H1 (cell line): ENCODE data around the gene SCPEP1. TPM values are rescaled to one million over a fixed set of nuclear protein-coding genes. Genes with fewer than 3 reads are reported as not detected.

ENCODE experiments used
- CTCF ChIA-PET: fragments of 300-600 bp; sonication (Branson Sonifier 250); formaldehyde crosslinking; loops from one replicate; lab custom pipeline; 2021; ENCODE audit not compliant: partially characterized antibody; lab: Charles Lee
- POLR2A ChIA-PET: fragments of 300-600 bp; sonication (Branson Sonifier 250); formaldehyde crosslinking; loops from one replicate; lab custom pipeline; 2021; ENCODE audit warnings: inconsistent platforms; ENCODE audit not compliant: partially characterized antibody; lab: Charles Lee
- DNase-seq, 2 experiments: peaks; one replicate each; pipeline versions ENCODE4 v3.0.0 to v3.0.0-alpha.2; 2010 to 2022; ENCODE audit warnings: low spot score in 2 of 2, low read depth in 1 of 2, mixed read lengths in 1 of 2
- FAIRE-seq: peaks from 2 replicates; lab custom pipeline; 2011; peaks lifted over from hg19 to GRCh38; lab: Jason Lieb, UNC
- H2AFZ ChIP-seq: 2 replicates; pipeline ENCODE4 v1.8.1; 2012; ENCODE audit warnings: low read length, inconsistent platforms
- H2AK5ac ChIP-seq: 2 replicates; pipeline ENCODE4 v1.6.1; 2013; ENCODE audit warnings: low read depth, low read length
- H2BK120ac ChIP-seq: replicated peaks from 2 replicates; pipeline ENCODE3; 2013; ENCODE audit warnings: low read depth, low read length, inconsistent platforms
- H2BK12ac ChIP-seq: 2 replicates; pipeline ENCODE4 v1.6.1; 2013; ENCODE audit warnings: low read depth, low read length
- H2BK15ac ChIP-seq: 2 replicates; pipeline ENCODE4 v1.6.1; 2013; ENCODE audit warnings: low read length
- H2BK20ac ChIP-seq: 2 replicates; pipeline ENCODE4 v1.6.1; 2013; ENCODE audit warnings: low read length
- H2BK5ac ChIP-seq: 2 replicates; pipeline ENCODE4 v1.6.1; 2013; ENCODE audit warnings: low read depth, low read length
- H3K14ac ChIP-seq: 2 replicates; pipeline ENCODE4 v1.6.1; 2013; ENCODE audit warnings: inconsistent platforms; ENCODE audit not compliant: insufficient read length
- H3K18ac ChIP-seq: 2 replicates; pipeline ENCODE4 v1.6.1; 2013; ENCODE audit warnings: low read length; ENCODE audit errors: extremely low read depth
- H3K23ac ChIP-seq: 2 replicates; pipeline ENCODE4 v1.6.1; 2013; ENCODE audit warnings: inconsistent platforms; ENCODE audit not compliant: insufficient read length
- H3K23me2 ChIP-seq: 2 replicates; pipeline ENCODE4 v1.6.1; 2013; ENCODE audit warnings: low read depth, low read length
- H3K27ac ChIP-seq: 2 replicates; pipeline ENCODE4 v1.6.1; 2011; ENCODE audit warnings: low read depth, low read length, inconsistent platforms
- H3K27me3 ChIP-seq, 4 experiments: replicated peaks in 1 of 4; 1 replicate in 1 of 4; 2 replicates in 3 of 4; pipeline versions ENCODE4 v1.6.1 to v1.8.1; 2011 to 2013; ENCODE audit warnings: low read length in 3 of 4, mild to moderate bottlenecking in 3 of 4, inconsistent platforms in 2 of 4, mixed read lengths in 2 of 4, moderate library complexity in 1 of 4; ENCODE audit not compliant: control insufficient read depth in 3 of 4, insufficient read depth in 3 of 4; ENCODE audit errors: extremely low read depth in 1 of 4
- H3K36me3 ChIP-seq, 4 experiments: 2 replicates each; pipeline versions ENCODE4 v1.6.1 to v1.8.1; 2011 to 2013; ENCODE audit warnings: mild to moderate bottlenecking in 4 of 4, low read length in 3 of 4, moderate library complexity in 2 of 4, control low read depth in 1 of 4, inconsistent platforms in 1 of 4; ENCODE audit not compliant: insufficient read depth in 4 of 4, control insufficient read depth in 2 of 4
- H3K4ac ChIP-seq: replicated peaks from 2 replicates; pipeline ENCODE3; 2013; ENCODE audit warnings: low read length, low read depth, mixed read lengths, inconsistent platforms; ENCODE audit not compliant: insufficient read length
- H3K4me1 ChIP-seq, 4 experiments: replicated peaks in 1 of 4; 1 replicate in 1 of 4; 2 replicates in 3 of 4; pipeline versions ENCODE4 v1.6.1 to v1.8.1; 2011 to 2013; ENCODE audit warnings: low read length in 3 of 4, inconsistent platforms in 2 of 4, mixed read lengths in 1 of 4; ENCODE audit not compliant: insufficient read depth in 4 of 4, control insufficient read depth in 3 of 4
- H3K4me2 ChIP-seq, 2 experiments: 2 replicates each; pipeline versions ENCODE4 v1.6.1 to v1.8.1; 2011 to 2013; ENCODE audit warnings: low read depth in 2 of 2, low read length in 2 of 2, control low read depth in 1 of 2, inconsistent platforms in 1 of 2, mild to moderate bottlenecking in 1 of 2; ENCODE audit not compliant: insufficient read depth in 1 of 2
- H3K4me3 ChIP-seq, 4 experiments: fragments of 200-600, 300-600 bp in 1 of 4; sonication (generic), shearing (Covaris generic), sonication (Bioruptor Twin) in 1 of 4; 2 replicates each; pipeline versions ENCODE4 v1.5.1 to v1.8.1; 2011 to 2016; ENCODE audit warnings: low read length in 4 of 4, low read depth in 3 of 4, control low read depth in 2 of 4, inconsistent platforms in 2 of 4, mild to moderate bottlenecking in 2 of 4, mixed read lengths in 1 of 4, moderate library complexity in 1 of 4; ENCODE audit not compliant: insufficient read depth in 2 of 4; ENCODE audit errors: extremely low read depth in 1 of 4
- H3K56ac ChIP-seq: replicated peaks from 2 replicates; pipeline ENCODE3; 2013; ENCODE audit warnings: low read depth, mild to moderate bottlenecking, mixed read lengths, low read length, inconsistent platforms; ENCODE audit not compliant: insufficient read length
- H3K79me1 ChIP-seq: 2 replicates; pipeline ENCODE4 v1.6.1; 2013; ENCODE audit warnings: low read depth, low read length, control low read depth
- H3K79me2 ChIP-seq, 2 experiments: 2 replicates each; pipeline versions ENCODE4 v1.6.1 to v1.8.1; 2012 to 2013; ENCODE audit warnings: low read length in 2 of 2, mild to moderate bottlenecking in 2 of 2, inconsistent platforms in 1 of 2; ENCODE audit not compliant: insufficient read depth in 2 of 2, control insufficient read depth in 1 of 2
- H3K9ac ChIP-seq, 4 experiments: replicated peaks in 1 of 4; 1 replicate in 1 of 4; 2 replicates in 3 of 4; pipeline versions ENCODE4 v1.6.1 to v1.8.1; 2011 to 2013; ENCODE audit warnings: low read depth in 3 of 4, low read length in 3 of 4, control low read depth in 2 of 4, mild to moderate bottlenecking in 2 of 4, moderate library complexity in 2 of 4, inconsistent platforms in 1 of 4; ENCODE audit errors: extremely low read depth in 1 of 4
- H3K9me3 ChIP-seq, 2 experiments: 2 replicates each; pipeline versions ENCODE4 v1.6.1 to v1.8.1; 2012 to 2013; ENCODE audit warnings: mild to moderate bottlenecking in 2 of 2, moderate library complexity in 2 of 2, control low read depth in 1 of 2, inconsistent platforms in 1 of 2, low read depth in 1 of 2, low read length in 1 of 2, mixed read lengths in 1 of 2; ENCODE audit not compliant: insufficient read depth in 2 of 2
- H4K20me1 ChIP-seq, 2 experiments: replicated peaks in 1 of 2; 2 replicates each; pipeline versions ENCODE3 to v1.8.1; 2011 to 2013; ENCODE audit warnings: inconsistent platforms in 2 of 2, low read length in 2 of 2, mild to moderate bottlenecking in 1 of 2; ENCODE audit not compliant: insufficient read depth in 2 of 2, control insufficient read depth in 1 of 2
- H4K5ac ChIP-seq: 2 replicates; pipeline ENCODE4 v1.6.1; 2013; ENCODE audit warnings: low read length, low read depth, mixed read lengths, inconsistent platforms; ENCODE audit not compliant: insufficient read length
- H4K8ac ChIP-seq: 2 replicates; pipeline ENCODE4 v1.8.0; 2013; ENCODE audit warnings: mild to moderate bottlenecking, moderate library complexity, low read length, inconsistent platforms; ENCODE audit not compliant: insufficient read depth; ENCODE audit errors: extremely low read depth
- H4K91ac ChIP-seq: replicated peaks from 2 replicates; pipeline ENCODE3; 2013; ENCODE audit warnings: low read length, mixed read lengths, inconsistent platforms; ENCODE audit not compliant: insufficient read length
- ATF2 ChIP-seq: IDR thresholded peaks from 2 replicates; pipeline ENCODE4 v1.6.1; 2012; ENCODE audit warnings: low read length, inconsistent platforms
- CHD1 ChIP-seq: IDR thresholded peaks from 2 replicates; pipeline ENCODE4 v1.6.1; 2012; ENCODE audit warnings: low read depth, low read length, improper control_type of control experiment
- CHD2 ChIP-seq: IDR thresholded peaks from 2 replicates; pipeline ENCODE4 v1.6.1; 2012; ENCODE audit warnings: low read length, improper control_type of control experiment
- CREB1 ChIP-seq: IDR thresholded peaks from 2 replicates; pipeline ENCODE4 v1.6.1; 2012; ENCODE audit warnings: inconsistent platforms
- EGR1 ChIP-seq: IDR thresholded peaks from 2 replicates; pipeline ENCODE4 v1.6.1; 2011; ENCODE audit warnings: low read depth, low read length, borderline replicate concordance
- EZH2 ChIP-seq: fragments of 200-600 bp; sonication (generic); IDR thresholded peaks from 2 replicates; pipeline ENCODE4 v1.7.1; 2012; ENCODE audit warnings: low read depth, mild to moderate bottlenecking, moderate library complexity, low read length, inconsistent platforms; ENCODE audit not compliant: severe bottlenecking
- KDM1A ChIP-seq: fragments of 200-600, 300-600 bp; sonication (generic); IDR thresholded peaks from 2 replicates; pipeline ENCODE4 v1.7.1; 2016; ENCODE audit warnings: mild to moderate bottlenecking, low read length, borderline replicate concordance
- KDM4A ChIP-seq: IDR thresholded peaks from one replicate; pipeline ENCODE4 v1.7.1; 2012; ENCODE audit warnings: low read depth, mild to moderate bottlenecking, moderate library complexity, low read length, inconsistent platforms; ENCODE audit not compliant: severe bottlenecking
- RBBP5 ChIP-seq: IDR thresholded peaks from 2 replicates; pipeline ENCODE4 v1.7.1; 2012; ENCODE audit warnings: low read depth, mild to moderate bottlenecking, inconsistent platforms, low read length, moderate library complexity, borderline replicate concordance
- SAP30 ChIP-seq: fragments of 300-600 bp; sonication (generic); IDR thresholded peaks from 2 replicates; pipeline ENCODE4 v1.7.1; 2012; ENCODE audit warnings: low read length, moderate library complexity, mild to moderate bottlenecking, inconsistent platforms; ENCODE audit not compliant: insufficient read depth, insufficient replicate concordance
- TAF1 ChIP-seq: IDR thresholded peaks from 2 replicates; pipeline ENCODE4 v1.6.1; 2011; ENCODE audit warnings: mild to moderate bottlenecking, low read depth, low read length
- WGBS, 2 experiments: shearing (Covaris generic) in 1 of 2; methylation state at CpG; one replicate each; pipeline versions ENCODE4 v1.1.6 to v1.1.7; 2013 to 2015; ENCODE audit warnings: low lambda C conversion rate in 2 of 2, mixed read lengths in 2 of 2, inconsistent platforms in 1 of 2, low coverage in 1 of 2, missing lambda C conversion rate in 1 of 2; ENCODE audit not compliant: insufficient replicate concordance in 2 of 2, insufficient coverage in 1 of 2, insufficient read length in 1 of 2; ENCODE audit errors: extremely low coverage in 1 of 2, missing lambda C conversion rate in 1 of 2; 5-methylcytosine and 5-hydroxymethylcytosine counted together
- polyA plus RNA-seq, 7 experiments: library from polyadenylated mRNA; depleted of rRNA in 3 of 7; stranded (reverse) in 5 of 7; unstranded in 2 of 7; fragments of >200 nt in 5 of 7; fragments of 200-250 nt in 2 of 7; gene quantifications; 1 replicate in 5 of 7; 2 replicates in 1 of 7; 4 replicates in 1 of 7; pipeline versions ENCODE4 v1.2.1 to v1.2.3, GENCODE V29; 2011 to 2013; ENCODE audit warnings: missing spikeins in 2 of 7, mixed read lengths in 2 of 7
- total RNA-seq: library from RNA; stranded (reverse); fragmentation: NEBNext Ultra II Directional; extraction: Animal tissue kit (Norgen Biotek cat#: 25700); gene quantifications from 2 replicates; pipeline ENCODE4 v1.2.1, GENCODE V29; 2021

SCPEP1 gene
- total and polyA plus RNA-seq, 2 of the 8 experiments (the other 6 are each of a cell fraction or from before 2014, with no cell fraction given): 30.7 to 52.6 TPM

GRCh38 chr17:57021226-57021940 is 43.5 kb downstream of the SCPEP1 start:
- Histone ChIP-seq H2BK20ac (peak overlapping the region; percentile 62; the same call in 1 of the 2 replicates), H3K4ac (no peak overlapping the region), H3K27ac (no peak overlapping the region), H3K18ac (peak overlapping the region; percentile 38; the same call in 1 of the 2 replicates), H3K9me3 (peaks cover 8 to 13% of the 10 kb centered on the region in 2 experiments; a peak in 3 of 4 replicates), H3K36me3 (no peaks in the 10 kb centered on the region), H4K8ac (no peak overlapping the region), H3K4me2 (no peak overlapping the region), H4K5ac (no peak overlapping the region), H3K79me1 (no peaks in the 10 kb centered on the region), H3K9ac (no peak overlapping the region), H4K20me1 (no peaks in the 10 kb centered on the region), H3K23me2 (no peaks in the 10 kb centered on the region), H3K4me1 (peaks cover 8 to 16% (median 13%) of the 10 kb centered on the region in 4 experiments), H3K79me2 (no peaks in the 10 kb centered on the region), H3K56ac (no peak overlapping the region), H3K14ac (no peak overlapping the region), H2AFZ (no peak overlapping the region), H2BK12ac (peak overlapping the region; percentile 40; the same call in 1 of the 2 replicates), H3K4me3 (no peak overlapping the region), H3K23ac (no peak overlapping the region), H2AK5ac (no peak overlapping the region), H2BK15ac (no peak overlapping the region), H4K91ac (no peak overlapping the region), H3K27me3 (no peaks in the 10 kb centered on the region), H2BK120ac (no peak overlapping the region), H2BK5ac (no peak overlapping the region)
- ChIA-PET POLR2A (interaction anchor here (1.0 to 1.1 kb wide), 2 partner anchors 11 to 13 kb away, joined by 4 read pairs; no protein-coding TSS in a partner anchor), CTCF (interaction anchor here (0.8 to 3.8 kb wide), 6 partner anchors 11 to 526 kb away, joined by 3 to 28 read pairs (median 4); no protein-coding TSS in a partner anchor)
- DNase-seq: no peak
- 63% methylated on average over 4 of the region's 4 CpGs; no CpG with 5 or more reads in 1 of the 2 experiments for WGBS, 2 experiments
- FAIRE-seq: no peak
- TF ChIP-seq TAF1: no peak
- TF ChIP-seq EZH2: no peak
- TF ChIP-seq RBBP5: no peak
- no peak for TF ChIP-seq ATF2
- no peak for TF ChIP-seq EGR1
- no peak for TF ChIP-seq CHD2
- no peak for TF ChIP-seq SAP30
- TF ChIP-seq KDM4A: no peak
- TF ChIP-seq CHD1: no peak
- TF ChIP-seq KDM1A: no peak
- no peak for TF ChIP-seq CREB1
